ENCODE data around the gene WRNIP1.

WRNIP1 gene

DNA sequence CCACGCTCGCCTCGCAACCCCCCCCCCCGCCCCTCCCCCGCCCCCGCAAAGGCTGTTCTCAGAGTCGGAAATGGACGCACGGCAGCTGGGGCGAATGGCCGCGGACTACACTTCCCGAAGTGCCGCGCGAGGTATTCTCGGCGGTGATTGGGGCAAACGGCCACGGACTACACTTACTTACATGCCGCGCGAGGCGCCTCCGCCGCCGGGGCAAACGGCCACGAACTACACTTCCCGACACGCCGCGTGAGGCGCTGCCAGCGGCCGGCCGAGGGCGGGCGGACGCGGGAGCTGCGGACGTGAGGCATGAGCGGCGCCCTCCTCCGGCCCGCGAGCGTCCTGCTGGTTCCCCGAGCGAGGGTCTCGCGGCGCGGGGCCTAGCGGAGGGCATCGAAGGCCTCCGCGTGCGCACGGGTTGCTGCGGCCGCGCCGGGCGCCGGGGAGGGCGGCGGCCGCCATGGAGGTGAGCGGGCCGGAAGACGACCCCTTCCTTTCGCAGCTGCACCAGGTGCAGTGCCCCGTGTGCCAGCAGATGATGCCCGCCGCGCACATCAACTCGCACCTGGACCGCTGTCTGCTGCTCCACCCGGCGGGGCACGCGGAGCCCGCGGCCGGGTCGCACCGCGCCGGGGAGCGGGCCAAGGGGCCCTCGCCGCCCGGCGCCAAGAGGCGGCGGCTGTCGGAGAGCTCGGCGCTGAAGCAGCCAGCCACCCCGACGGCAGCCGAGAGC, at the start of gene WRNIP1:
Gene WRNIP1 (plus strand): TSS at position 228 of the 730 bp plus-strand sequence. CDS start 230 bp downstream, at position 458.
- DNase-seq (ENCODE audit: low read depth): peak; percentile 99

GRCh38 chr6:2715737-2716136, 49.5 kb upstream of the WRNIP1 start:
- DNase-seq (ENCODE audit: low read depth): no peak

GRCh38 chr6:2716936-2717700, 48.1 kb upstream of the WRNIP1 start:
- no peak for DNase-seq (ENCODE audit: low read depth)

GRCh38 chr6:2718334-2719092, 46.7 kb upstream of the WRNIP1 start:
- no peak for DNase-seq (ENCODE audit: low read depth)

DNA sequence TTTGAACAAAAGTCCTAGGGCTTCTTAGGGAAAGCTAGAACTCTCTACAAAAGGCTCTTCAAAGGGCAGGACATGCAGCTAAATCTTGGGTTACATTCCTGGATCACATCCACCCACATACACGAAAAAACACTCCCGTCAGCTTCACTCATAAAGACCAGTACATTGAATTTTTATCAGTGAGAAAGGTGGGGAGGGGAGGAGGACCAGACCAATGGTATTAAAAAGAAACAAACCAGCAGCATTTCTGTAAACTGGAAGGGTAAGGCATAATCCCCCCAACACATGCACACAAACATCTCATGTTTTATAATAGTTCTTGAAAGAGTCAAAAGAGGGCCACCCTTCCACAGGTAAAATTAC, 46.1 kb upstream of the WRNIP1 start:
- DNase-seq (ENCODE audit: low read depth): no peak

DNA sequence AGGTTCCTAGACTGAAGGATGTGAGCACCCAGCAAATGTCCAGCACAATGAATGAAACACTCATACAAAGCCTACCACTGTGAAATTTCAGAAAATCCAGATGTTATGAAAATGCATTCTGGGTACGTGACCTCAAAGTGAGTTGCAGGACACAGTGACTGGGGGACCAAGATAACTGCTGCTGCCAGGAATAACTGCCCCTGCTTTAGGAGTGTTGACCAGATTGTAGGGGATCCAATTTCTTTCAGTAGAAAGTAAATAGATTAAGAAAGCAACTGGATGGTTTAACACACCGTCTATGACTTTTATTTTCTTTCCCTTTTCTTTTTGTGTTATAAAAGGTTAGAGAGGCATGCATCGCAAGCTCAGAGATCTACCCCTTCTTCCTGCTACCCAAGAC, 44.0 kb upstream of the WRNIP1 start:
- DNase-seq (ENCODE audit: low read depth): no peak

DNA sequence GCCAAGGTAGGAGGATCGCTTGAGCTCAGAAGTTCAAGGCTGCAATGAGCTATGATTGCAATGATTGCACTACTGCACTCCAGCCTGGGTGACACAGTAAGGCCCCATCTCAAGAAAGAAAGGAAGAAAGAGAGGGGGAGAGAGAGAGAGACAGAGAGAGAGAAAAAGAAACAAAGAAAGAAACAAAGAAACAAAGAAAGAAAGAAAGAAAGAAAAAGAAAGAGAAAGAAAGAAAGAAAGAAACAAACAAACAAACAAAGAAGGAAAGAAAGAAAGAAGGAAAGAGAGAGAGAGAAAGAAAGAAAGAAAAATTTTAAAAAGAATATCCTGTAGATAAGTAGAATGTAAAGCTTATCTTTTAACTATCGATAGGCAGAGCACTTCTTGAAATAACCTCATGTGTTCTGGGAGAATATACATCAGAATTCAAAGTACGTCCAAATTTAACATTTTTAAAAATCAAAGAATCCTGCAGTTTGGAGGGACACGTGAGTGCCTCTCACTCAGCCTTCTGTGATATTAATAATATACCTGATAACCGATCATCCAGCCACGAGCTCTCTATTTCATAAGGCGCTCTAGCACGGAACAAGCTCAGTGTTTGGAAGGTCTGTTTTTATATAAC, 39.7 kb upstream of the WRNIP1 start:
- DNase-seq (ENCODE audit: low read depth): no peak

DNA sequence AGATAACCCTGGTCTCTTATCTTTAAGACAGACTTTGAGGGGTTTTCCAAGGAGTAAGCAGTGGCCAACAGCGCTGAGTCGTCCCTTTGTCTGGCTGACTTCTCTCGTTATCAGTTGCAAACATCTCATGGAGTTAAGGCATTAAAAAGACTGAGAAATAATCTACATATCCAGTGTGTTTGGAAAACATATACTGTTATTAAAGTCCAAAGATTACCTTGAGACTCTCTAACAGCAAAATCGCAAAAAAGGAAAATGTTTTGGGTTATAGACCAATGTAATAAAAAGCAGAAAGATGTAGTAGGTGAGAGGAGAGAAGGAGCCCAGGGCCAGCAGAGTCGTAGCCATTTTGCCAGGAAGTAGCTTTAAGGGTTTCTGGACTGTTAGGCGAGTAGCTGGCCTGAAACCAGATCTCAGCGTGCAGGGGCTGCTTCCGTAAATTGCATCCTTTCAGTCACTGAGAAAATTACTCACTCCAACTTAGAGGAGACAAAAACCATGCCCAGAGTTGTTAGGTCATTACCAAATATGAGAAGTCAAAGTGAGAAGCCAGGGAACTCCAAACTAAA, 39.1 kb upstream of the WRNIP1 start:
- no peak for DNase-seq (ENCODE audit: low read depth)

DNA sequence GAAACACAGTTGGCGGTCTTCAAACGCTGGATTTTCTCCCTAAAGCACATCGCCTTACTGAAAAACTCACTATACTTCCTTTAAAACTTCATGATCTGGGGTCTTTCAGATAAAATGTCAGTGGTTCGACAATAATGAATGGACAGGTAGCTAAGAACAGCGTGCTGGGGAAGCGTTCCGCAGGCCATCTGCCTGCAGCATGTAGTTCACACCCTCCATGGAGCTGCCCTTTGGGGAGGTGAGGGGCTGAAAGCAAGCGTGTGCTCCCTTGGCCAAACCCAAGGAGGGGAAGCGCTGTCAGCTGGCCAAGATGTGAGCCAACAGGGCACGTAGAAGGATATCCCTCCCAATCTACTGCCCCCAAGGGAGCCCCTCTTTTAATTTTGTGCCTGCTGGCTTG, 35.3 kb upstream of the WRNIP1 start:
- no peak for DNase-seq (ENCODE audit: low read depth)

DNA sequence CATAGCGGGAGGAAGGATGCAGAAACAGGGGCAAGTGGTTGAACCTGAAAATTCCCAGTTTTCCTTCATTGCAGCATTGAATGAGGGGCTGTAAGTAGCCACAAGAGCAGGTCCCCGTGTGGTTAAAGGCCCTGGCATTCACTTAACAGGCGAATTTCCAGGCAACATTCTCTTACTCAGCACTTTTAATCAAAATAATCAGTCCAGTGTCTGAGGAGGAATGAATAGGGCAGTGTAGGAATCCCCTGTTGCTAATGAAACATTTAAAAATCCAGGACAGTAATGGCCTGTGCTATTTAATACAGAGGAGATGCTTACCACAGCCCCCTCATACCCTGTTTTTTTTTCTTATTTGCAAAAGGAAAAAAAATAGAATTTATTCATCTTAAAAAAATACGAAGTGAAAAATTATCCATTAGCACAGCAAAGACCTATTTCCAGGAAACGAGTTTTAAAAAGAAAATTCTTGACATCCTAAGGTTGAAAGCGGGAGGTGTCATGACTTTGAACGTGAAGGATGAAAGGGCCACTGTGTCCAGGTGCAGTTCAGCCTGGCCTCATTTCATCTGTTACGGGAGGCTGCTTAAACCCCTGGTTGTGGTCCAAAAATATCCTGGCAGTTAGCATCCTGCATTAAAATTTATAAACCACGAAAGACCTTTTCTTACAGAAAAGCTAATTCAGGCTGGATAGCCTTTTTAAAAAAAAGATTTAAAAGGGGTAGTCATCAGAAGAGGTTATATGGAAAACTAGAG, 34.7 kb upstream of the WRNIP1 start:
- no peak for DNase-seq (ENCODE audit: low read depth)

GRCh38 chr6:2731281-2731909, 33.8 kb upstream of the WRNIP1 start:
- no peak for DNase-seq (ENCODE audit: low read depth)

- DNase-seq (ENCODE audit: low read depth): no peak
Observed at GRCh38 chr6:2732503-2733089, 32.6 kb upstream of the WRNIP1 start.

DNA sequence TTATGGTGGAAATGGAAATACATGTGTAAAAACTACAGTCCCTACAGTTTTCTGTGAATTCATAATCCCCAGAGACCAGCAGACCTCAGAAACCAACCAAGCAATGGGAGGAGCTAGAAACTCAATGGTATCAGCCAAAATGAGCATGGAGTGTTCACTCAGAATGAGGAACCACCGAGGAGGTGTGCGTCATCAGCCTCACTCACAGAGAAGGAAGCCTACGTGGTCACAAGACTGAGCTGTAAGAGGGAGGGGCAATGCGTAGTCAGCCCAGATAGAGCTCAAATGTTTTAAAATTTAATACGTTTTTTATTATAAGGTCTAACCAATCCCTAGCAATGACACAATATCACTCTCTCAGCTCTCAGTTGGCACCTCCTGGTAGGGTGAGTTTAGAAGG, 31.9 kb upstream of the WRNIP1 start:
- no peak for DNase-seq (ENCODE audit: low read depth)

DNA sequence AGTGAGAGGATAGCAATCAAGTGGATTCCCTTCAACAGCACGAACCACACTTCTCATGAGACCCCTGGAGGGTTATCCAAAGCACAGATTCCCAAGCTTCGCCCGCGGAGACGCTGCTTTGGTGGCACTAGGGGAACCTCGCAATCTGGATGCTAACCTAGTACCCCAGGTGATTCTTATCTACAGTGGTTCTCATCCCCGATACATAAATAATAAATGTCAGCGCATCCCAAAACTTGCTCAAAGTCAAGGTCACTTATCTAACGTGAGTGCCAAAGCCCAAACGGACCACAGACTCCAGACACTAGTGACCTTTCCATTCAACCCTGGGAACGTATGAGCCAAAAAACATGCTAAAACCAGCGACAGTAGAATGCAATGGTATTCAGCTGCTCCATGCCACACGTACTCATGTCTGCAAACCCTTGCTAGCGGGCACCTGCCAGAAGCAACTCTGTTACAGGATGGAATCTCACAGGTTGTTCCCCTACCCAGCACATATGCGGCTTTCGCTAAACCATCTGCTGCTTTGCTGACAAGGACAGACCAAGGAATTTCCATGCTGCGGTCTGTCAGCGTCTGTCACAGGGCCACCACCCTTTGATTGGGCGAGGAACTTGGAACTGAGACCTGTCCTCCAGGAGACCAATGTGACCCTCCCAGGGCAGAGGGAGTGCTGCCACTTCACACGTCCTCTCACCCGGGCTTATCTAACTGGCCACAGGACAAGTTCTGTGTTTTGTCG, 31.3 kb upstream of the WRNIP1 start:
- no peak for DNase-seq (ENCODE audit: low read depth)

- DNase-seq (ENCODE audit: low read depth): no peak
Observed at GRCh38 chr6:2734488-2735166, 30.6 kb upstream of the WRNIP1 start.

DNA sequence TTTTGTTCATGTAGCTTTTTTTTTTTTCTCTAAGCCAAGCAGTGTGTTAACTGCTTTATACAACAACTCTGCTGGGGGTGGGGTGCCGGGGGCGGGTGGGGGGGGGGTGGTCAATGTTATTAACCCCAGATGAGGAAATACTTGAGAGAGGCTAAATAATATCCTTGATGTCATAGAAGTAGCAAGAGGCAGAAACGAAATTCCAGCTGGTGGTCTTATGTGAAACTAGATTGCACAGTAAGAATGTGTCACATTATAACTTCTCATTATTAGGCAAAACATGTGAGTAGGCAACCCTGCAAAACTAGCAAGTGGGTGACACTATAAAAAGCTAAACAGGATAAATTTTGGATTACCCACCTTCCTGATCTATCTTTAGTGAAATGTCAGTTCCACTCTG, 27.3 kb upstream of the WRNIP1 start:
- DNase-seq (ENCODE audit: low read depth): no peak

DNA sequence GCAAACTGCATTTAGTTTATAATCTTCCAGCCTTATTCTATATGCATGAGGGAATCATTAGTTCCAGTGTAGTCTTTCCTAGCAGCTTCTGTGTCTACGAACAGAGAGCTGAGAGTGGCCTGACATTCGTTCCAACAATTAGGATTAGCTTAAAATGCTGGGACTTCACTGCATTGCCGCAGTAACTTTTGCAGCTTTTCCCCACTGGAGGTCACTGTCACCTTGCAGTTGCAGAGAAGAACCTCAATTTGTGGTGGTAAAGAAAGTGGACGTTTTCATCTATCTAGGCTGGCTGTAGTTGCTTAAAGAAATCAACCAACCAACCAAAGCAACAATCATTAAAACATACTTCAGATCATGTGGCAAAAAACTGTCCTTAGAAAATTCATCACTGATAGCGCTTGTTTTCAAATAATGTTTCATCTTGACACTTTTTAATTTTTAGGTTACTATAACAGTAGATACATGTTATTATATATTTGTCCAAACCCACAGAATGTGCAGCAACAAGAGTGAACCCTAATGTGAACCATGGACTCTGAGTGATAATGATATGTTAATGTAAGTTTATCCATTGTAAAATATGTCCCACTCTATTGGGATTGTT, 26.7 kb upstream of the WRNIP1 start:
- peak; percentile 25 for DNase-seq (ENCODE audit: low read depth)

GRCh38 chr6:2739335-2739734, 25.9 kb upstream of the WRNIP1 start:
- DNase-seq (ENCODE audit: low read depth): no peak

DNA sequence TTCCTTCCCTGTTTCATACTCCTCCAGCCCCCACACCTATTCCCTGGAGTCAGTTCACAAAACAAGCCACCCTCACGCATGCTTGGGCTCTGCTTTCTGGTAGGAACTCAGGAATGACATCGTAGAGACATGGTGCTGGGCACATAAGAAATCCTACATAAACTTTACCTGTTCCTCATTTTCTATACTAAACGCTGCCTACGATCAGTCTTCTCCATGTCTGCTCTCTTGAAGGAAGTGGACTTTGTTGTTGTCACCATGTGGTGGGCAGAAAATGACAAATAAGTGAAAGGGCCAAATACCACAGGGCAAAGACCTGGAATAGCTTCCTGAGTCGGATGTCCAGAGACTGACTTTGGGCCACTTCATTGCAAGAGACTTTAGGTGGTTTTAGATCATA, 24.6 kb upstream of the WRNIP1 start:
- no peak for DNase-seq (ENCODE audit: low read depth)
